Heart right ventricle (tissue), 16 donors: ENCODE measurements around the gene C4orf54. TPM values are rescaled to one million over a fixed set of nuclear protein-coding genes. Genes with fewer than 3 reads are reported as not detected.

Source experiments
- ATAC-seq, 8 donors: fragments of 200-7000 bp; cut with Tn5 transposase; one replicate each; pipeline ENCODE4 v1.9.1; 2020; ENCODE audit warnings: mild to moderate bottlenecking in 8 of 8, moderate library complexity in 8 of 8, moderate number of reproducible peaks in 1 of 8
- DNase-seq, 2 donors: peaks; one replicate each; pipeline ENCODE4 v3.0.0-alpha.2; 2020
- H3K27ac ChIP-seq, 10 donors: fragments of 200-600 bp; sonication (generic) in 2 of 10; one replicate each; pipeline versions ENCODE4 v1.5.0 to v1.8.0; 2020 to 2022; ENCODE audit warnings: mild to moderate bottlenecking in 3 of 10
- H3K27me3 ChIP-seq, 7 donors: fragments of 200-600 bp; one replicate each; pipeline ENCODE4 v1.8.0; 2021 to 2022; ENCODE audit warnings: mild to moderate bottlenecking in 2 of 7
- H3K36me3 ChIP-seq, 9 donors: fragments of 200-600 bp; sonication (generic) in 1 of 9; one replicate each; pipeline versions ENCODE4 v1.5.0 to v1.8.0; 2020 to 2022; ENCODE audit warnings: mild to moderate bottlenecking in 2 of 9
- H3K4me1 ChIP-seq, 9 donors: fragments of 200-600 bp; sonication (generic) in 1 of 9; one replicate each; pipeline versions ENCODE4 v1.5.0 to v1.8.0; 2020 to 2022; ENCODE audit warnings: mild to moderate bottlenecking in 4 of 9
- H3K4me3 ChIP-seq, 10 donors: fragments of 200-600 bp; sonication (generic) in 2 of 10; one replicate each; pipeline versions ENCODE4 v1.5.0 to v1.8.0; 2020 to 2022; ENCODE audit warnings: mild to moderate bottlenecking in 7 of 10, moderate library complexity in 2 of 10
- H3K9me3 ChIP-seq, 11 donors: fragments of 200-600 bp in 10 of 11; sonication (generic) in 2 of 11; one replicate each; pipeline versions ENCODE4 v1.5.0 to v1.8.0; 2013 to 2022; ENCODE audit warnings: mild to moderate bottlenecking in 2 of 11, control low read depth in 1 of 11, moderate library complexity in 1 of 11
- CTCF ChIP-seq, 9 donors: fragments of 200-600 bp; sonication (generic) in 2 of 9; IDR thresholded peaks; one replicate each; pipeline versions ENCODE4 v1.5.0 to v1.8.0; 2021 to 2022; ENCODE audit warnings: antibody characterized with exemption in 9 of 9, mild to moderate bottlenecking in 5 of 9, moderate library complexity in 1 of 9
- WGBS, 2 donors: extraction: QIAGEN DNeasy Blood & Tissue Kit; methylation state at CpG; one replicate each; pipeline ENCODE4 v1.1.7; 2013; ENCODE audit warnings: inconsistent platforms in 1 of 2; 5-methylcytosine and 5-hydroxymethylcytosine counted together
- intact Hi-C, 10 donors: fragments of 100-400 bp; cut with DNase I; formaldehyde crosslinking; loops; one replicate each; pipeline versions ENCODE4 v1.11.1 to v1.14.2; 2022
- polyA plus RNA-seq, 2 donors: library from polyadenylated mRNA; stranded (reverse); fragments of 200-250 nt; gene quantifications; one replicate each; pipeline ENCODE4 v1.2.3, GENCODE V29; 2013
- total RNA-seq, 10 donors: library from RNA; stranded (reverse); fragmentation: NEBNext Ultra II Directional in 3 of 10; extraction: Animal tissue kit (Norgen Biotek cat#: 25700) in 3 of 10; gene quantifications; one replicate each; pipeline versions ENCODE4 v1.2.1 to v1.2.4, GENCODE V29; 2021 to 2023
- donor health status: Arrhythmogenic right ventricular cardiomyopathy.
- donor health status: ischemic (EF 13 %, LVEDD 7.1; RV severe dilation, severe dysfunction).
- donor health status: healthy with polysubstance abuse.
- donor health status: DM: no; HTN: yes; CAD: no.
- donor health status: DM: no; HTN: no; CAD: no.
- donor health status: ischemic (EF 25% LVEDD 6.9; RV normal size, moderate dysfunction).
- donor health status: ischemic (EF 25% LVEDD 5.7; RV mildly dilated, moderate dysfunction).
- donor health status: healthy.
- donor health status: DM: yes; HTN: yes; CAD: no.
- donor health status: Ischemic cardiomyopathy.
- donor health status: ischemic (EF 35%, LVEDD 5.7; RV mildly dilated, moderate dysfunction).
- donor health status: nonischemic (EF 11% LVEDD 7.7; RV severe dilation, severe dysfunction).
- donor health status: DM: yes; HTN: yes; CAD: no.
- donor health status: PGD.
- donor health status: ischemic (EF 29% LVEDD 5.4; RV normal size, mild dysfunction).
- donor health status: nonischemic (EF 23%, LVEDD 6.1; RV moderate dilation, normal function).

Gene C4orf54
- total and polyA plus RNA-seq, 12 donors = 0.68 to 14.4 (median 1.6) TPM

DNA sequence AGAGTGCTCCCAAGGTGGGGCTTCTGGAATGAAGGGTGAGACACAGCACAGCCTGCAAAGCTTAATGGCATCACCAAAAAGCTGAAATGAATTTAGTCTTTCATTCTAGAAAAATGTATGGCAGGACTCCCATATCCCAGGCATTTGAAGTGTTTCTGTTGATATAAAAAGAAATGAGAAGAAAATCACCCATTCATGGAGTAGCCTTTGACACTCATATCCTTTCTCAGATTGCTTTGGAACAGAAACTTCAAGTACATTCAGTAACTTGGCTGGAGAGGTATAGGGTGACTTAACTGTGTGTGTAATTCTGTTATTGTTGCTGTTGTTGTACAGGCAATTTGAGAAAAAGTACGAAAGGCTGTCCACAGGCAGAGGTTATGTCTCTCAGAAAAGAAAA is 35.3 kb downstream of the C4orf54 start:
- WGBS, 2 donors = 78 to 93% methylated on average over 1 of the region's 1 CpG
- no peak for ATAC-seq
- Histone ChIP-seq H3K27me3 (no peaks in the 10 kb centered on the region), H3K27ac (no peak overlapping the region), H3K9me3 (peaks cover 0 to 1% (median 0%) of the 10 kb centered on the region in 11 donors), H3K36me3 (no peaks in the 10 kb centered on the region), H3K4me1 (no peaks in the 10 kb centered on the region), H3K4me3 (no peak overlapping the region)
- TF ChIP-seq CTCF (IDR thresholded peaks at IDR 0.05) = no peak
- intact Hi-C loops = loop anchor here in 1 of 10 donors (10.0 kb wide), 1 partner anchor 182 kb away; no protein-coding TSS in a partner anchor
- DNase-seq = no peak

GRCh38 chr4:99617374-99617773 is 40.3 kb downstream of the C4orf54 start:
- intact Hi-C loops = no loop called here
- TF ChIP-seq CTCF (IDR thresholded peaks at IDR 0.05) = no peak
- WGBS, 2 donors = 49 to 55% methylated on average over 1 of the region's 1 CpG

GRCh38 chr4:99615170-99615820 is 42.3 kb downstream of the C4orf54 start:
- Histone ChIP-seq H3K27me3 (no peaks in the 10 kb centered on the region), H3K27ac (peak overlapping the region in 7 of 10 donors; percentile 8 to 59 (median 42)), H3K36me3 (no peaks in the 10 kb centered on the region), H3K4me1 (peaks cover 0 to 13% (median 0%) of the 10 kb centered on the region in 9 donors), H3K9me3 (no peaks in the 10 kb centered on the region), H3K4me3 (no peak overlapping the region)
- intact Hi-C loops = no loop called here
- DNase-seq (peak; percentile 9 to 23), ATAC-seq (peak; percentile 83 to 96 (median 93))
- TF ChIP-seq CTCF (IDR thresholded peaks at IDR 0.05) = peak in 5 of 9 donors; percentile 12 to 41 (median 30)
- WGBS, 2 donors = 41 to 42% methylated on average over 1 of the region's 1 CpG

More at GRCh38 chr4:99617374-99617773, 40.3 kb downstream of the C4orf54 start:
- Histone ChIP-seq H3K9me3 (no peaks in the 10 kb centered on the region), H3K36me3 (no peaks in the 10 kb centered on the region), H3K4me1 (peaks cover 0 to 8% (median 0%) of the 10 kb centered on the region in 9 donors), H3K27ac (no peak overlapping the region), H3K27me3 (no peaks in the 10 kb centered on the region), H3K4me3 (no peak overlapping the region)
- ATAC-seq = no peak
- DNase-seq = no peak

GRCh38 chr4:99614491-99614890 is 43.1 kb downstream of the C4orf54 start:
- intact Hi-C loops = no loop called here
- 47 to 60% methylated on average over 1 of the region's 1 CpG for WGBS, 2 donors
- peaks cover 0 to 13% (median 0%) of the 10 kb centered on the region in 9 donors for H3K4me1 ChIP-seq
- no peak for TF ChIP-seq CTCF (IDR thresholded peaks at IDR 0.05)
- DNase-seq = no peak
- no peak for ATAC-seq
- H3K4me3 ChIP-seq = no peak overlapping the region
- peak overlapping the region in 6 of 10 donors; percentile 5 to 59 (median 44) for H3K27ac ChIP-seq
- no peaks in the 10 kb centered on the region for H3K9me3 ChIP-seq
- no peaks in the 10 kb centered on the region for H3K27me3 ChIP-seq
- H3K36me3 ChIP-seq = no peaks in the 10 kb centered on the region
